HG03108 (cell line): ENCODE measurements around the gene SPDYE2.
"Not testable (repeated sequence)": the region's sequence is repeated elsewhere in the genome, so short reads cannot be mapped to it uniquely, and the experiment has no call there.

Experiments
- ATAC-seq: cut with Tn5 transposase; IDR thresholded peaks from one replicate; pipeline ENCODE4 v1.9.1; 2021; ENCODE audit warnings: moderate library complexity; ENCODE audit not compliant: unreplicated experiment

The SPDYE2 gene

GRCh38 chr7:102550808-102551422, at the start of gene SPDYE2:
TSS of gene SPDYE2 (plus strand) at chr7:102551226. CDS start at chr7:102553256, 2,030 bp downstream.
- not testable (repeated sequence) for ATAC-seq

DNA sequence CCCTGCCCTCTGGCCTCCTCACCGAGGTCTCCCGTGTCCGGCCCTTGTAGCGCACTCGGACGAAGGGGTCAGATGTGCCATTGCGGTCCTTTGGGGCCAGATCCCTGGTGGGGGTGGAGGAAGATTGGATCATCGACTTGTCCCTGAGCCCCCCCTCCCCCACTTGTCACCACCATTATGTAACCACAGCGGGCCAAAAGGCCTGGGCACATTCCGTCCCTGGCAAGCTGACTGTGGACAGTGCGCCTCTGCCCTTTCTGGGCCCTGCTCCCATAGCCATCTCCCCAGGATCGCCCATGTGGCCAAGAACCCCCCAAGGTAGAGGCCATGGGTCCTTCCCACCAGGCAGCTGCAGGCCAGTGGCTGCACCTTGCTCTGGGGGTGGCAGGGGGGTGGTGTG, 47.9 kb upstream of the SPDYE2 start:
- ATAC-seq: not testable (repeated sequence)

GRCh38 chr7:102505298-102506185, 45.5 kb upstream of the SPDYE2 start:
- not testable (repeated sequence) for ATAC-seq

DNA sequence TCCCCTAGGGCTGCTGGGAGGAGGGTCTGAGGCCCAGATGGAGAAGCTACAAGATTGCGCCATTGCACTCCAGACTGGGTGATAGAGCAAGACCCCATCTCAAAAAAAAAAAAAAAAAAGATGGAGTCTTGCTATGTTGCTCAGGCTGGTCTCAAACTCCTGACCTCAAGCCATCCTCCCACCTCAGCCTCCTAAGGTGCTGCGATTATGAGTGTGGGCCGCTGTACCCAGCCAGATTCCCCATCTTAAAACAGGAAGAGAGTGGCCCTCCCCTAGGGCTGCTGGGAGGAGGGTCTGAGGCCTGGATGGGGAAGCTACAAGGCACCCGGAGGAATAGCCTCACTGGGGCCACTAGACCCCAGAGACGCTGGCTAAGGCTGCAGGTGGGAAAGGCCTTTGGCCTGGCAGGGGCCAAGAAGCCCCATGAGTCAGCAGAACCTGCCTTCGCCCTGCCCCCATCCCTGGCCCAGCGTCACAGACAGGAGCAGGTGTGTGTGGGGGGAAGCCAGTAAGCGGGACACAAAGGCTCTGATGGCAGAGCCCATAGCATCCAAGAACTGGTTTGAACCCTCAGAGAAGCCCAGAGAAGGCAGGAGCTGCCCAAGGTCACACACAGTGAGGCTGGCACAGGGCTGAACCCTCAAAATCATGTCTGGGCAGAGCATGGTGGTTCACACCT, 43.5 kb upstream of the SPDYE2 start:
- ATAC-seq: not testable (repeated sequence)

DNA sequence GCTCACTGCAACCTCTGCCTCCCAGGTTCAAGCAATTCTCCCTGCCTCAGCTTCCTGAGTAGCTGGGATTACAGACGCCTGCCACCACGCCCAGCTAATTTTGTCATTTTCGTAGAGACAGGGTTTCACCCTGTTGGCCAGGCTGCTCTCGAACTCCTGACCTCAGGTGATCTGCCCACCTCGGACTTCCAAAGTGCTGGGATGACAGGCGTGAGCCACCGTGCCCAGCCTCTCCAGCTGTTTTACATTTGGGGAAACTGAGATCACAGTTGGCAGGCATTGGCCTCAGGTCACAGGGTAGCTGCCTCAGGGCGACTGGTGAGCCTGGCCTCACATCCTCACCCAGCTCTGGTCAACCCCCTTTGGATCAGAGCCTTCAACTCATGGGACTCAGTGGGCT, 40.5 kb upstream of the SPDYE2 start:
- not testable (repeated sequence) for ATAC-seq

- ATAC-seq: not testable (repeated sequence)
Observed at GRCh38 chr7:102511860-102512522, 39.0 kb upstream of the SPDYE2 start.

- not testable (repeated sequence) for ATAC-seq
Observed at GRCh38 chr7:102512642-102513221, 38.3 kb upstream of the SPDYE2 start.

DNA sequence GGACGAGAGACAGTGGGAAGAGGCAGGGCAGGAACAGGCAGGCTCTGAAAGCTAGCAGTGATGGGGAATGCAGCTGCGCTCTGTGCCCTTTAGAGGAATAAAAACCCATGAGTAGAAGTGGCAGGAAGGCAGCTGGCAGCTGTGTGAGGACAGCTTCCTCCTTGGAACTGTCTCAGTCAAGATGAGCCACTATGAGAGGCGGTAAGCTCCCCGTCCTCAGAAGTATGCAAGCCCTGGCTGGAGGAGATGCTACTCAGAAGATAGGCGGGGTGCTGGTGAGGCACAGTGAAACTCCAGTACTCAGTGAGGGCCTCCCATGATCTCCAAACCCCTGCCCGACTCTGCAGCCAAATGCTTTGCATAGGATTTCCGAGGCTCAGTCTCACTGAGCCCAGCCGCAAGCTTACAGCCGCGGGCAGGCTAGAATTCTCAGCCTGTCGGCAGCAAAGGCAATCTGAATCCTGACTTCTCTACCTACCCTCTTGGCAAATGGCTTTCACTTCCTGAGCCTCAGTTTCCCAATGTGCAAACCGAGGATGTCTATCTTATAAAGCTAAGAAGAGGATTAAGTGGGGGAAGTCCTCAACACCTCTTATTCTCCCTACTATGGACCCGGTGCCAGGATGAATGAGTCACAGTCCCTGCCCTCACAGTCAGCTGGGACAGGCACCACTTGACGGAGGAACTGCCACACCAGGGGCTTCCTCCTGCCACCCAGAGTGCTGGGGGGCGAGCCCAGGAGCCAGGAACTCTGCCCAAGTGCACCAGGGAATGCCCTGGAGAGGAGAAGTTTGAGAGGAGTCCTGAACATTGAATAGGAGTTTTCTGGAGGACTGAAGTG, 35.9 kb upstream of the SPDYE2 start:
- ATAC-seq: peak; percentile 57

GRCh38 chr7:102515889-102516288, 35.1 kb upstream of the SPDYE2 start:
- not testable (repeated sequence) for ATAC-seq

DNA sequence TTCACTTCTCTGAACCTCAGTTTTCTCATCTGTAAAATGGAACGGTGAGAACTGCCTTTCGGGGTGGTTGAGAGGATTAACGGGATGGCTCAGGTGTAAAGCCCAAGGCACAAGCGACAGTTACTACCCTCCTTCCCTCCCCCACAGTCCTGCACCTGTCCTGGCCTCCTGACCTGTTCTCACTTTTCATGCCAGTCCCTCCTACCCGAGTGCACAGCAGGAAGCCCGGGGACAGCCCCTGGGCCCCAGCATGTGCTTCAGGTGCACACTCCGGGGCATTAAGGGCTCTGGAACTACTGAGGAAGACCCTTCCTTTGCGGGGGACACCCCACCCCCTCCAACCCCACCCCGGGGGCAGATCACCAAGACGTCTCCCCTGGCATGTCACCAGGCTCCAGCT, 34.1 kb upstream of the SPDYE2 start:
- not testable (repeated sequence) for ATAC-seq

DNA sequence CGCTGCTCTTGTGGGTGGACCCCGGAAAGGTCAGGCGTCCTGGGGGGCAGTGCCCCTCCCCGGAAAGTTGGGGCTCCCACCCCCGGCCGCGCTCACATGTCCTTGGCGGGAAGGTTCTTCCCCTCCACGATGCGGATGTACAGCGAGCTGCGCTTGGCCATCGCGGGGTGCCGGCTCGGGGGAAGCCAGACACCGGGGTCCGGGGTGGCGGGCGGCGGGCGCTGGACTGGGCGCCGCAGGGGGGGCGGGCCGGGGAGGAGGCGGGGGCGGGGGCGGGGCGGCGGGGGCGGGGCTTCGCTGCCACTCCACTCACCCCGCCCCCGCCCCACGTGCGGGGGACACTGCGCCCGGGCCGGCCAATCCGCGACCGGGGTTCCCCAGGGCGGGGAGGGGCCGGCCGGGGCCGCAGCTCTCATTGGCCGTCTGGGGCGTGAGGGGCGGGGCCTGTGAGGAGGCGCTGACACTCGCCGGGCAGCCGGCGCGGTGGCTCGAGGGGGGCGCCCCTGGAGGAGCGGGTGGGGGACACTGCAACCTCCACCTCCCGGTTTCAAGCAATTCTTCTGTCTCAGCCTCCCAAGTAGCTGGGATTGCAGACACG, 33.4 kb upstream of the SPDYE2 start, which contains the start of gene RASA4B:
Gene RASA4B (minus strand): TSS at position 228 of the 598 bp plus-strand sequence. CDS start 67 bp downstream, at position 161.
- peak; percentile 60 for ATAC-seq

GRCh38 chr7:102520797-102521196, 30.2 kb upstream of the SPDYE2 start:
- not testable (repeated sequence) for ATAC-seq

GRCh38 chr7:102524803-102525202, 26.2 kb upstream of the SPDYE2 start:
- not testable (repeated sequence) for ATAC-seq

DNA sequence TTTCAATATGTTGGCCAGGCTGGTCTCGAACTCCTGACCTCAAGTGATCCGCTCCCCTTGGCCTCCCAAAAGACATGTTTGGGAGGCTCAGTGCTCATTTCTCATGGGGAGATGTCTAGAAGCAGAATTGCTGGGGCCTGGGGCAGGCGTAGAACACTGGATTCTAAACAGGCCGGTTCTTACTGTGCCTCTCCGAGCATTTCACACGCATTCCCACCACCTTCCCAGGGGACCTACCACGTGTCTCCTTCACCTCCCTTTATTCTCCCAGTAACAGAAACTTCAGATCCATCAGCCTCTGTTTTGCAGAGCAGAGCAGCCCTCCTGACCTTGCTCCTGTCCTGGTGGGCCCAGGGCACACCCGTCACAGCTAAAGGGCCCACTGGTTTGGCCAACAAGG, 23.8 kb upstream of the SPDYE2 start:
- ATAC-seq: not testable (repeated sequence)

GRCh38 chr7:102527822-102528793, 22.9 kb upstream of the SPDYE2 start:
- ATAC-seq: not testable (repeated sequence)

DNA sequence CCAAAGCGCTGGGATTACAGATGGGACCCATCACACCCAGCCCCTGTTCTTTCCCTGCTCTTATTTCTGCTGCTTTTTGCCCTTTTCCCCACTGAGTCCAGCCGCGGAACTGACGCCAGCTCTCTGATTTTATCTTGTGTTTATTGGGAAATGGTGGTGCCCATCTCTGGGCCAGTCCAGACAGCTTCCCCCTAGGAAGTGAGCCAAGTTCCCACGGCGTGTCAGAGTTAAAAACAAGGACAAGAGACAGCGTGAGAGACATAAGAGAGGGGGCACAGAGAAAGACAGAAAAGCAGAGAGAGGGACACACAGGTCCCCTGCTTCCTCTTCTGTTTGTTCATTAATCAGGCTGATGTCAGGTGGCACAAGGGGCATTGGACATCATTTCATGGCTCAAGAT, 19.4 kb upstream of the SPDYE2 start:
- ATAC-seq: not testable (repeated sequence)

- ATAC-seq: not testable (repeated sequence)
Observed at GRCh38 chr7:102532127-102532526, 18.9 kb upstream of the SPDYE2 start.

- not testable (repeated sequence) for ATAC-seq
Observed at GRCh38 chr7:102535062-102535615, 15.9 kb upstream of the SPDYE2 start.
